GM19193 (cell line): ENCODE measurements around the gene PARD6G.

Experiments used
- POLR2A ChIP-seq: IDR thresholded peaks from 4 replicates; pipeline ENCODE4 v1.6.1; 2011; ENCODE audit not compliant: insufficient read depth, insufficient read length; ENCODE audit errors: extremely low read depth

The PARD6G gene

DNA sequence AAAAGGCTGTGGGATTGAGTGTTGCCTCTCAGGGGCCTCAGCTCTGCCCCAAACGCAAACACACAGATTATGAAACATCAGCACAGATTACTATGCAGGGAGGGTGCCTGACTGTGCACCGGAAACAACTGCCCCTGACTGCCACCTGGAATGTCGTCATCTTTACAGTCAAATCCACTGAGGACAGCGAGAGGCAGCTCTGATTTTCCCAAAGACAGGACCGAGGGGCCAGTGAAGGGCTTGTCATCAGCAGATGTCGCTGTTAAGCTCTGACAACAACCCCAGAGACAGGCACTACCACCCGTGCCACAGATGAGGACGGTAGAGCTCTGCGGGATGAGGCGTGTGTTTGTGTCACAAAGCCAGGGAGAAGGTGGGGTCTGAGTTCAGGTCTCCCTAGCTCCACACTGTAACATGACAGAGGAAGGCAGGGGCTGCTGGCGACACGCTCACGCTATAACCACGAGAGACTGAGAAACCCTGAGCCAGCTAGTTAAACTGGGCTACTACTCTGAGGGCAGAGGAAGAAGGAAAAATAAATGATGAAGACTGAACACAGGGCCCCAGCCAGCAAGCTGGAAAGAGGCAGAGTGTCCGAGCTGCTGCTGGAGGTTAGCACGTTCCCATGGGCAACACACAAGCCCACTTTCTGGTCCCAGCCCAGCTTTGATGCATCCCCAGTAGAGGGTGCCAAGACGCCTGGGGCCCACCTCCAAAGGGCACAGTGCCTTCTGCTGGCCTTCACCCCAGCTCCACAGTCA, 47.0 kb downstream of the PARD6G start:
- no peak for TF ChIP-seq POLR2A

DNA sequence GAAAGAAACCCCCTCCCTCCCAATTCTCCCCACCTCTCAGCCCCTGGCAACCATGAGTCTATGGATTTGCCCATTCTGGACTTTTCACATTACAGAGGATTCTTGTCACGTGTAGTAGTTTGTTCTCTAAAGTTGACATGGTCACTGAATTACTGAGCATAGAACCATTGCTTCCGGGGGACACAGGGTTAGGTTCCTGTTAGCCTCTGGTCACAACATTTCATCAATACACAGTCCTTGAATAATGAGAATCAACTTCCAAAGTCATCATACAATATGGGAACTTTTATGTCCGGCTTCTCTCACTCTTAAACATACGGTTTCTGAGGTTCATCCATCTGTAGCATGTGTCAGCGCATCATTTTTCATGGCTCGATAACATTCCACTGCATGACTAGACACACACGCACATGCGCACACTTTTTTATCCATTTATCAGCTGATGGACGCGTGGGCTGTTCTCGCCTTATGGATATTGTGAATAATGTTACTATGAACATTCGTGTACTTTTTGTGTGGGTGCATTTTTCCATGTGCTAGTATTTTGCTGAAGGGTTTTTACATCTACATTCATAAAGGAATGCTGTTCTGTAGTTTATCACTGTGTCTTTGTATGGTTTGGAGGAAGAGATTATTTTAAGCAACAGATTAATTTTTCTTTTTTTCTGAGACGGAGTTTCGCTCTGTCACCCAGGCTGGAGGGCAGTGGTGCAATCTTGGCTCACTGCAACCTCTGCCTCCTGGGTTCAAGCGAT, 48.1 kb downstream of the PARD6G start:
- TF ChIP-seq POLR2A = no peak

- TF ChIP-seq POLR2A = no peak
Observed at GRCh38 chr18:80198391-80198790, 48.9 kb downstream of the PARD6G start.

- no peak for TF ChIP-seq POLR2A
Observed at GRCh38 chr18:80197528-80197927, 49.8 kb downstream of the PARD6G start.

DNA sequence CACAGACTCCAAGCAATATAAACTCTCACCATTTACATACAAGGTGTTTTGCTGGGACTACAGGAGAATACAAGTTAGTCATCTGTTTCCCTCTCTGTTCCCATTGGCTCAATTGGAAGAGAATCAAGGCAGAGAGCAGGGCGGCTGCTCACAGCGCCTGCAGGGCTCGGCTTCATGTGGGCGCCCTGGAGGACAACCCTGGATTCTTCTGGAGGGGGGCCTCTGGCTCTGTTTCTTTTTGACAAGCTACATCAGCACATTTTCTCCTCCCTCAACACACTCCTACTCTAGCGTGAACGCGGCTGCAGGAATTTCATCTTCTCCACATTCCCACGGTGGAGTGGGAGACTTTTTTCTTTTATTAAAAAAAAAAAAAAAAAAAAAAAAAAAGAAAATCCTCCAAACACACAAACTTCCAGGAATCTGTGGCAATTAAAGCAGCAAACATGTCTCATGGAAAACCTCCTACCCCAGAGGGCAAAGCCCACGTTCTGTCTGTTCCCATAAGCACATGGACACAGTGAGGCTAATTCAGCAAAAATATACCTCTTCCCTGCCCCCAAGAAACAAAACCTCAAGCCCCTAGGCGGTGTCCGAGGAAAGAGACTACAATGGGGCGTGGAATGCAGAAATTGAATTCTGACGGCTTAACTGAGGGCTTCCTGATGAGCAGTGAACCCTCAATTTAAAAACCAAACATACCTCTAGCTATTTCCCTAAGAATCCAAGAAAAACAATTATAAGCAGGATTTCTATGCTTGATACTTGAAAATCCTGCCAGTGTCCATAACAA, 50.6 kb downstream of the PARD6G start:
- no peak for TF ChIP-seq POLR2A

DNA sequence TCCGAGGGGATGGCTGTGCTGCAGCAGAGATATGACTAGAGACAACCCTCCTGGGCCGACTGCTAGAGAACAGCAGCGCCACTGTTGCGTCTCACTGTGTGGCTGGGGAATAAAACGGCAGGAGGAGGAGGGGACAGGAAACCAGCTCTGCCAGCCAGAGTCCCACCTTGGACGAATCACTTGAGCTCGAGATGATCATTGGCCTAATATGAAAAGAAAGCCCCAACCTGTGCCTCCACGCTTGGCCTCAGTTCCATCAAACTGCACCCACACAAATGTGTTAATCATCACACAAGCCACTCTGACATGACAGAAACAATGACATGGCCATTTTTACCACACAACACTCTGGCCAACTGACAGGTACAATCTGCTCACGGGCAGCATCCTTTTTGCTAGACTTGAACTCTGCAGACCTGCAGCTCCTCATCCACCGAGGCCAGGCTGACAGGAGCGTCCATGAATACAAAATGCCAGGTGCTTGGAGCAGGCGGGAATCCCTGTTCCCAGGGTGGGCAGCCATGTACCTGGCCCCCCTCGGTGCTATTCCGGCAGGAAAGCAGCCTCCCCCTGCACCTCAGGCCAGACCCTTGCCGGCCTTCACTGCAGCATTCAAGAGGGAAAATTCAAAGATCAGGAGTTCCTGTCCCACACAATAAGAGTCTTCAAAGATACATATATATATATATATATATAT, 52.3 kb downstream of the PARD6G start:
- peak; percentile 43 for TF ChIP-seq POLR2A

GRCh38 chr18:80193701-80194100, 53.6 kb downstream of the PARD6G start:
- no peak for TF ChIP-seq POLR2A

GRCh38 chr18:80192653-80193385, 54.5 kb downstream of the PARD6G start:
- no peak for TF ChIP-seq POLR2A

DNA sequence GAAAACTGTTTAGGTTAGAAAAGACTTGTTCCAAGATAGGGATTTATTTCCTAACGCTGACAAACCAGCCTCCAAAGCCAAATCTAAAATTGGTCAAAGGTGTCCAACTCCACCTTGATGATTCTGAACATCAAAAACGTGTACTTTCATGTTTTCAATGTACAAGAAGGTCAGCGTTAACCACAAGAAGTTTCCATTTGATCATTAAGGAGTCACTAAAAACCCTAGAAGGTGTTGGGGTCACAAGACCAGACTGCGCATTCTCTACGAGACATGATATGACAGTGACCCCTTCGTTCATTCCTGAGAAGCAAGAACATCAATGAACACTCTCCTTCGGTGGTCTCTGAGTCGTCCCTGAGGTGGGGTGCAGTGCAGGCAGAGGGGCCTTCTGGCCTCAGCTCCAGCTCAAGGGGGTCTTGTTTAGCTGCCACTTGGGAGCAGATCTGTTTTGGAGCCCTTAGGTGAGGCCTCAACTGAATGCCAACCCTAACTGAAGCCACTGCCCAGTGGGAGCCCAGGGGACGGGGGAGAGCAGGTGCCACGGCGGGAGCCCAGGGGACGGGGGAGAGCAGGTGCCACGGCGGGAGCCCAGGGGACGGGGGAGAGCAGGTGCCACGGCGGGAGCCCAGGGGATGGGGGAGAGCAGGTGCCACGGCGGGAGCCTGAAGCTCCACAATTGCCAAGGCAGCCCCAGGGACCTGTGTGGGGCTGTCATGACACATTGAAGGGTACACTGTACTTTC, 55.2 kb downstream of the PARD6G start:
- no peak for TF ChIP-seq POLR2A

- TF ChIP-seq POLR2A = no peak
Observed at GRCh38 chr18:80191264-80191663, 56.0 kb downstream of the PARD6G start.

DNA sequence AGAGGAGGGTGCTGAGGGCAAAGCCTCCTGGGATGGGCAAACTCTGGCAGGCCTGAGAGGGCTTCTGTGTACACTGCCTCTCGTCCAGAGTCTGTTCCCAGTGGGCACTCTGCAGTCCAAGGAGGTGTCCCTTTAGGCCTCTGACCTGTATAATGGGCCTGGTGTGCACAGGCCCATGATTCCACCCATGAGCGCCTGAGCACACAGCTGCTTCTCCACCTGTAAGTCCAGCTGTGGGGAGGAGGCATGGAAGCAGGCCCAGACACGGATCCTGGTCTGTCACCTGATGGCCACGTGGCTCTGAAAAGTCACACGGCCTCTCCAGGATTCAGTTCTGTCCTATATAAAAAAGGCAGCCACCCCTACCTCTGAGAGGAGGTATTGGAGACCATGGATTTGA, 57.0 kb downstream of the PARD6G start:
- no peak for TF ChIP-seq POLR2A

DNA sequence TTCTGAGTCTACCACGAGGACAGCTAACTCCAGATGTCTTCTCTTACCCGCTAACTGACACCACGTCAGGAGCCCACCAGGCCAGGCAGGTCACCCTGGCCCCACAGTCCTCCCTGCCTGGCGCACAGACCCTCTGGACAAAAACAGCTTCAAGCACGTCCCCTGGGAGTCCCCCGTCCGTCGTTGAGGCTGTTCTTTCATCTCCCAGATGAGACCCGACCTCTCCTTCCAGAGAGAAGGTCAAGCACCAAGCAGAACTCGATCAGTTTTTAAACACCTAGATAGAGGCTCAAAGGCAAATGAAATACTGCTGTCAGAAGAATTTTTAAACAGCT, 57.8 kb downstream of the PARD6G start:
- TF ChIP-seq POLR2A = no peak

GRCh38 chr18:80188643-80189530, 58.4 kb downstream of the PARD6G start:
- no peak for TF ChIP-seq POLR2A
